ENCODE results near the gene NRCAM.
"Not testable (repeated sequence)": the region's sequence is repeated elsewhere in the genome, so short reads cannot be mapped to it uniquely, and the experiment has no call there.

NRCAM gene

DNA sequence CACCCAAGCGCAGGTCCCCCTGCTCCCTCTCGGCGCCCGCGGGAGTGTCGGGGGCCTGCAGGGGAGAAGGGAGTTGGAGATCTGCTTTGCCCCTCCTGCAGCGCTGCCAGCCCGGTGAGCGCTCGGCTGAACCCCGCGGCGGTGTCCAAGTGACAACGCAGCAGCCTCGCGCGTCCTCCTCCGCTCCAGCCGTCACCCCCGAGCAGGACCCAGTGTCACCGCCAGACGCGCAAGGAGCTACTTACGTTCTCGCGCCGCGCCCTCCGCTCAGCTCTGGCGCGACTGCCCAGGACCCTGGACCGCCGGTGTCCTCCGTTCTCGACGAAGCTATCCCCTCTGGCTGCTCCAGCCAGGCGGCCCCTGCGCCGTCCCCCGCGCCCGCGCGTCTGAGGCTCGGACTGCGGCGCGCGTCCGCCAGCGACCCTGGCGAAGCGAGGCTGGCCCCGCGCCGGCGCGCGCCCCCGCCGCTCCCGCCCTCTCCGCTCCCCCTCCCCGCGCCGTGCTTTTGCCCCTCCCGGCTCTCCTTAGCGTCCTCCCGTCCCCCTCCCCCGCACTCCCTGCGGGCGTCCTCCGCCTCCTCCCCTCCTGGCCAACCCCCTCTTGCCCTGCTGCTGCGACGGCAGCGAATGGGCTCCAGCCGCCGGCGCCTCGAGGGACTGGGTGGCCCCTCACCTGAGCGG, at the start of gene NRCAM:
TSS of gene NRCAM (minus strand) at position 439 of the 680 bp plus-strand sequence. CDS start 216,372 bp downstream, outside the sequence.
- no peak for DNase-seq (ENCODE audit: low read depth in 1 of 2, low spot score in 1 of 2)

DNA sequence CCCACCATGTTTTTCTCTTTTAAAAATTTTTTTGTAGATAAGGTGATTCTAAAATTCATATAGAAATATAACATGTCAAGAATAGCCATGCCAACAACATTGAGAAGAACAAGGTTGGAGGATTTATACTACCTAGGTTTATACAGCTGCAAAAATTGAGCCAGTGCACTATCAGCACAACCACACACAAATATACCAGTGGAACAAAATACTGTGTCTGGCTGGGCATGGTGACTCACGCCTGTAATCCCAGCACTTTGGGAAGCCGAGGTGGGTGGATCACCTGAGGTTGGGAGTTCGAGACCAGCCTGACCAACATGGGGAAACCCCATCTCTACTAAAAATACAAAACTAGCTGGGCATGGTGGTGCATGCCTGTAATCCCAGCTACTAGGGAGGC, 48.3 kb upstream of the NRCAM start:
- DNase-seq (ENCODE audit: low read depth in 1 of 2, low spot score in 1 of 2), result not testable (repeated sequence)

DNA sequence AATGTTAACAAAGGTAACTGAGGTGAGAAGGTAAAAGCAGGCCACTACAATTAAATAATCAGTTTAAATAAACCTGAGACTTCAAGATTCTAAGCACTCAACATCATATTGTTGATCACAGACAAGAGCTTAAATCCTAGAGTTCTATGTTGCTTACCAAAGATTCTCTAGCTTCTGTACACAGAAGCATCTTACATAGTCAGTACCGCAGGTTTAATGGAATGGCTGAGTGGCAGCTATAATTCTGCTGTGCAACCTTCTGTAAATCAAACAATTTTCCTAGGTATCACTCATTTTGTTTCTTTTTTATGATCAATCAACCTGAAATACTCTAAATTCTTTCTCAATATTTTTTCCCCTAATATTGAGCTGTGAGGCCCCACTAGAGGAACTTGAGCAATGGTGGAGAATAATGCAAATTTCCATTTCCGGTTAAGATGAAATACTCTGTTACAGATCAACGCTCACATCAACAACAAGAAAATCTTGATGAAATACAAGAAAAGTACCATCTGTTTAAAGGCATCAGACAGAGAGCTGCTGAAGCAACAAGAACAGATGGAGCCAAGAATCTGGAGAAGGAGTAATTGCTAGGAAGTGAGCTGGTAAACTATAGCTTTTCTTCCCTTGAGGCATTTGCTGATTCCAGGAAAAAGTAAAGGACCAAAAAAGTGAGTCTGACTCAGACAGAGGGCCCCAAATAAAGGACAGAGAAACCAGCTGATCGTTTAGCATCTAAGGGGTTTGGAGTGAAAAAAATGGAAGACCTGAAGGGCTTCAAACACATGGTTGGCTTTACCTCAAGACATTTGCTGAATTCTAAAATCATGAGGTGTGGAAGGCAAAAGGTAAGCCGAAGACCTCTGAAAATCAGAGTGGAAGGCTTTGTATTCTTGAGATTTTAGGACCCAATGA, 47.1 kb upstream of the NRCAM start:
- no peak for DNase-seq (ENCODE audit: low read depth in 1 of 2, low spot score in 1 of 2)

DNA sequence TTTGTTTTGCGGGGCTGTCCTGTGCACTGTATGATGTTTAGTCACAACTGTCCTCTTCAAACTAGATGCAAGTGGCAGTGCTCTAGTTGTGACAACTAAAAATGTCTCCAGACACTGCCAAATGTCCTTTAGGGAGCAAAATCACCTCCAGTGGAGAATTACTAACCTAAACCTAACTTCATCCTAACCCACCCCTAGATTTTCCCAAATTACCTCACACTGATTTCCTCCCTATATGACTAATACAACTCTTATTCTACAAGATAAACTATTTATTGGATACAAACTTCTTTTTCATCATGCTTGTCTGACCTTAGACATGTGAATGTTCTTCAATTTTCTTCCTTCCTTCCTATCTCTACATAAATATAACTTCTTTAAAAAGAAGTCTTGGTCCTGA, 43.3 kb upstream of the NRCAM start:
- no peak for DNase-seq (ENCODE audit: low read depth in 1 of 2, low spot score in 1 of 2)

DNA sequence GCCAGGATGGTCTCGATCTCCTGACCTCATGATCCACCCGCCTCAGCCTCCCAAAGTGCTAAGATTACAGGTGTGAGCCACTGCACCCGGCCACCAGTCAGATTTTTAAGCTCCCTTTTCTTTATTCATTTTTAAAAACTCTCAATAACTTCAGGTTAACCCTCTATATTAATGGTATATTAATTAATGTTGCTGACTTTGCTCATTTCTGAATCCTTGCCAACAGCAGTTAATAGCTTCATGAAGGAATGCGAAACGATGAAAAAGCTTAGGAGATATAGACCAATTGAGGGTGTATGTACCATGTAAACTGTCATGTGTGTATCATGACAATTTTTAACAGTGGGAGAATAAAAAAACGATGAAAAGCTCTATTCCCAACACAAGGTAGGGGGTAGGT, 42.2 kb upstream of the NRCAM start:
- no peak for DNase-seq (ENCODE audit: low read depth in 1 of 2, low spot score in 1 of 2)

DNA sequence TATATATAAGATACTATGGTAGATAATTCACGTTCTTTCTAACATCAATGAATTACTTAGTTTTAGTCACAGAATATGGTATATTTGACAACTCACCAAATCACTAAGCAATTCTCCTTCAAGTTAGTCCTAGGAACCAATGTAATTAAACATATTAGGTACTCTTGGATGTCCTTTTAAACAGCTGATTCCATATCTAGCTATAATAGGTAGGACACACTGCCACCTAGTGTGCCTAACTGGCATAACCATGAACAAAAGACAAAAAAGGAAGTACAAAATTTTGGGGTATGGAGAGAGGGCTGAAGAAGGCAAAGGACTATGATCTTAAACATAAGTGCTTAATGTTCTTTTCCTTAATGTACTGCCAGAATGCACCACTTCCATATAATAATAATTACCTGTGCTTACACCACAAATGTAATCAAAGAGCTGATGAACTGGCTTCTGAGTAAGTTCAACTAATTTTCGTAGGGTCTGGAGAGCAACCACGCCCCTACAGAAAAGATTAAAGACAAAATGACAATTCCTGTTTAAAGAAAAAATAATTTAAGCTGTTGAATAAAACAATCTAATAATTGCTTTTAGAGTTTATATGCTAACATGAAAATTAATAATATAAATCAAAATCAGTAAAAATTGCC, 41.0 kb upstream of the NRCAM start:
- DNase-seq (ENCODE audit: low read depth in 1 of 2, low spot score in 1 of 2), result no peak

DNA sequence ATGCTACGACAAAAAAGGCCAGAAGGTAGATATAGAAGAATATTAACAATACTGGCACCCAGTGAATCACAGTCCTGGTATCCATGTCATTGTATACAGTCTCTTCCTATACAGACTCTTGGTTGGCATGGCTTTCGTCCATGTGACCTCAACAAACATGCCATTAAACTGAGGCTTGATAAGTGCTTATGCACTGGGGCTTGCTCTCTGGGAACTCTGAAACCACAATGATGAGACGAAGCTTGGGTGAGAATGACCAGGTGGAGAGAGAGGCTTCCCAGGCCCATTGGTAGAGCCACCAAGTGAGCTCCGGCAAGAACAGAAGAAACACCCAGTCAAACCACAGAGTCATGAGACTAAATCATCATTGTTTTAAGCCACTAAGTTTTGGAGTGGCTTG, 36.5 kb upstream of the NRCAM start:
- DNase-seq (ENCODE audit: low read depth in 1 of 2, low spot score in 1 of 2), result no peak

DNA sequence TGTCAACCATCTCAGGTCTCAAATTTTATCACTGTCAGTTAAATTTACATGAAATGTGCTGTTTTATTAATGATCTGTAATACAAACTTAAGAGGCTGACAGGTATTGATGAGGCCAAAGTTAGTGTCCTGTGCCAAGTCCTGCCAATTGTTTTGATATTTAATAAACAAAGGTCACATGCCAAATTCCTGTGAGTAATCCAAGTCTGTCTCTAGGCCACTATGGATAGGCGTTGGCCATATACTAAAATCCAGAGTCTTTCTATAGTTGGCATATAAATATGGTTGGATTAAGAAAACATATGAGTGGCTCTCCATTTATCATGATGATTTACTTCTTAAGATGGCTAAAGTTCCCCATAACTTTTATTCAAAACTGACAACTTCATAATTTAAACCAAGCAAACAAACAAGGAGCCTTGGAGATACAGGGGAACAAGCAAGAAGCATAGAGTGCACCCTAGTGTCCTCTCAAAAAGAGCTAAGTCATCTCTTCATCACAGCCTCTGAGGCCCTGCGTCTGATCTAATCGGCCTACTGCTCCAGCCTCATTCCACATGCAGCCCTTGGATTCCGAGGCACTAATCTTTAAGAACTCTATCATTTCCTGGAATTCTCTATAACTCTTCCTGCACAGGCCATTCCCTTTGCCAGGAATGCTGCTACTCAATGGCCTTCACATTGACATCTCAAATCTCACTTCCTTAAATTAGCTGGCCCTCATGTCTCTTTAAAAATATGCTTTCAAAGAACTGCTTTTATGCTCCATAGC, 32.7 kb upstream of the NRCAM start:
- DNase-seq (ENCODE audit: low read depth in 1 of 2, low spot score in 1 of 2), result no peak

DNA sequence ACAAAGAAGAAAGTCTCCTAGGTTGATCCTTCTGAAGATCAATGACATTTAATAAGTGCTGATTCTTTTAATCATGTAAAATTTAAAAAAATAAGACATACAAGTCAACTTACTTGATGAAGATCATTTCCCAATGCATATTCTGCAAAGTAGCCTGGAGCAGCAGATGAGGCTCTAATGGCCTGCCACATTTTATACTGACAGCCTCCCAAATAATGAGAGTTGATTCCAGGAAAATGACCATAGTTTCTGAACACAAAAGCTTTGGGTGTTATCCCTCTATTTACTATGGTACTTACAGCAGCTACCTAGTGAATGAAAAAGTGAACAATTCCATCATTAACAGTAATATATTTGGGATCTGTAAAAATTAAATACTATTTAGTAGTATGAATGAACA, 31.4 kb upstream of the NRCAM start:
- no peak for DNase-seq (ENCODE audit: low read depth in 1 of 2, low spot score in 1 of 2)

DNA sequence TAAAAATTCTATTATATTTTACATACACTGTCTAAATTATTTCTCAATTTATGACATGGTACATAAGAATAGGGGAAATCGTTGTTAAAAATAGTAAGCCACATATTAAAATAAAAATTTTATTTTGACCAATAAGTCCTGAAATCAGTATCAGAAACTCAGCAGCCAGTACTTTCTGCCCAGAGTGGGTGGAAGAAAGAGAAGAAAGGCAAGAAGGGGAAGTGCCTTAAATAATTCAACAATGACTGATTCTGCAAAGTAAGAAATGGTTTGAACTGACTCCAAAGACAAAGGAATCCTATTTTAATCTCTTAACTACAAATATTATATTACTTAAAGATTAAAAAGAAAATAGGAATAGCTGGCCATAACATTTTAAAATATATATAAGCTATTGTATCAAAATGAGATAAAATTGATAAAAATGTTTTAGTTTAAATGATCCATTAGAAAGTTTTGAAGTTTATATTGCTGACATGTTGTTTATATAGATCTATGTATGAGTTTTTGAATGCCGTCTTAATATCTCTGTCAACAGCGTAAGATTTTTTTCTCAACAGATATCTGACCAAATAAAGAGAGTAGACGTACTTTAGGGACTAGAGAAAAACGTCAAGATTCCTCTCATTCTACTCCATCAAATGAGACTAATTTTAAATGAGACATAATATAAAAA, 30.2 kb upstream of the NRCAM start:
- DNase-seq (ENCODE audit: low read depth in 1 of 2, low spot score in 1 of 2), result no peak

DNA sequence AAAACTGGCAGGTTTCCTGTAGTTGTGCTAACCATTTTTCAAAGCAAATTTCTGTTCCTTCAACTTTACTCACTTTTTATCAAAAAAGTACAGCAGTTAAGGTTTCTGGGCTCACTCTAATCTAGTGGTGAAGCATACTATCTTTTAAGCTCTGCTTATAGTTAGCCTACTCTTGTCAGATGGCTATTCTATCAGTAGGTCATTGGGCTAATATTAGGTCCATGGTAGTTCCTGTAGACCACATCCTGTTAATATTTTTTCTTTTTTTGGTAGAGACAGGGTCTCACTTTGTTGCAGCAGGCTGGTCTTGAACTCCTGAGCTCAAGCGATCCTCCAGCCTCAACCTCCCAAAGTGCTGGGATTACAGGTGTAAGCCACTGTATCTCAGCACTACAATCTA, 27.9 kb upstream of the NRCAM start:
- DNase-seq (ENCODE audit: low read depth in 1 of 2, low spot score in 1 of 2), result no peak

DNA sequence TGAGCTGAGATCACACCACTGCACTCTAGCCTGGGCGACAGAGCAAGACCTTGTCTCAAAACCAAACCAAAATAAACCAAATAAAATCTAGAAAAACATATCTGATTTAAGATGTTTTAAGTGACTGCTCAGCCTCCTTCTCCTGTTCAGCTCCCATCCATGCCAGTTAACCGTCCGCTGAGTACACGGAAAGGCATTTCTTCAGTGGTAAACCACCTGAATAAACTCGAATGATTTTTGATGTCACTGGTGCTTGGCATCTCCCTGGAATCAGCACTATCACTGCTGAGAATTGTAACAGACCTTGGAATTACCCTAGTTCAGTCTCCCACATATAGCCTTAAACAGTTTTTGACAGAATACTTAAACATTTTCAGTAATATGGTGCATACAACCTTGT, 24.1 kb upstream of the NRCAM start:
- DNase-seq (ENCODE audit: low read depth in 1 of 2, low spot score in 1 of 2), result no peak

DNA sequence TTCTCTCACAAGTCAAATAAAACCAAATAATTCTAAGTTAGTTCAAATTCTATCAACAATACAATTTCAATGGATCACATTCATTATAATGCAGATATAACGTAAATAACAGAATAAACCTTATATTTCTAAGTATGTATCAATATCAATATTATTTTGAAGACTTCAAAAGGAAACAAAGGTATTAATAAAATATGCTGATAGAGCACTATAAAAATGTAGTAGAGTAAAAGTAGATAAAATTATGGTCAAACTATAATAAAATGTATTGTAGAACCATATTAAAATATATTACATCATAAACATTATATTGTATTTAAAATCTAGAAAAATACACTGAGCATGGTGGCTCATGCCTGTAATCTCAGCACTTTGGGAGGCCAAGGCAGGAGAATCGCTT, 23.5 kb upstream of the NRCAM start:
- no peak for DNase-seq (ENCODE audit: low read depth in 1 of 2, low spot score in 1 of 2)

DNA sequence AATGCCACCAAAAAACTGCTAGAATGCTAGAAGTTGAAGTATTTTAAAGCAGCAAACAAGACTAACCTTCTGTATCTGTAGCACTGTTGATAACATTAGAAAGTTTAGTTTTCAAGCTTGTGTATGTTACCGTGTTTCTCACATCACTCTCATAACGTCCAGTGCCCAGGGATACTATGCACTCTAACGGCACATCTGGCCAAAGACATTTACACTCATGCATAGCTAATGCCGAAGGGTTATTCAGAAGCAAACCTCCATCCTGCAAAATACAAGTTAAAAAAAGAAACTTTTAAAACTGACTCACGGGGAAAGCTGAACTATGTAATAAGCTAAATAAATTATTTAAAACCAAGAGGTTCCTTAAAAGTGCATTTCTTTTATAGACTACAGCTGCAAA, 22.9 kb upstream of the NRCAM start:
- no peak for DNase-seq (ENCODE audit: low read depth in 1 of 2, low spot score in 1 of 2)

DNA sequence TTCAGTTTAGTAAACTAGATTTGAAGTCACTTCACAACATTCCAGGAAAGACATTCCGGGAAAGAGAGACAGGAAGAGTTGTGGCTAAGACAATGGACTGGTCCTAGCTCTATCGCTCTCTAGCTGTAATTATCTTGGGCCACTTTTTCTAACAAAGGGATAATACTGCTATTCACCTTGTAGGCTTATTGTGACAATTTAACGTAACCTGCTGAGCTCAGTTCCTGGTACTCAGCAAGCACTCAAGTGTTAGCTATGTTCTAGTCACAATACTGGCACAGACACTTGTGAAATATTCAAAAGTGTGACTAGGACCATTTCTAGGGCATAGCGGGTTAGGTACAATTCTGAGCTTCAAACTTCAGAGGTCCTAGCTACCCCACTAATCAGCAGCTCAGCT, 12.0 kb upstream of the NRCAM start:
- no peak for DNase-seq (ENCODE audit: low read depth in 1 of 2, low spot score in 1 of 2)

DNA sequence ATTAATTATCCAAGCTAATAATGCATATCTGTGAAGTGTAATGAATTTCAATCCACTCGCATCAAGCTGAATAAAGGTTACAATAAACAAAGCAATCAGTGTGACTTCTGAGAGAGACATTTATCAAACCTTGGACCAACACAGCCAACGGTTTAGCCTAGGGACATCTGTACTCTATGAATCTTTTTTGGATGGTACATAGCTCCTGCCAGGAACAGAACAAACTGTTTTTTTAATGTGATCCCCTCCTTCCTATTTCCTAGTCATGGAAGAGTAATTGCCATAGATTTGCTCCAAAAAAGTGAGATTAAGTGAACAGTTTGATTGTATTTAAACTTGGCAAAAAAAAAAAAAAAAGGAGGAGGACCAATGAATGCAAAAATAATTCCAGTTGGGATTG, 11.2 kb upstream of the NRCAM start:
- DNase-seq (ENCODE audit: low read depth in 1 of 2, low spot score in 1 of 2), result no peak

DNA sequence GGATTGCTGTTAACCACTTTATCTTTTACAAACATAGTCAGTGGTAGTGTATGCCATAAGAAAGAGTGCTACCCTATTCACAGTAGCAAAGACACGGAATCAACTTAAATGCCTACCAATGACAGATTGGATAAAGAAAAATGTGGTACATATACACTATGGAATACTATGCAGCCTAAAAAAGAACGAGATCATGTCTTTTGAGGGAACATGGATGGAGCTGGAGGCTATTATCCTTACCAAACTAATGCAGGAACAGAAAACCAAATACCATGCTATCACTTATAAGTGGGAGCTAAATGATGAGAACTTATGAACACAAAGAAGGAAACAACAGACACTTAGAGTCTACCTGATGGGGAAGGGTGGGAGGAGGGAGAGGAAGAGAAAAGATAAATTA, 10.1 kb upstream of the NRCAM start:
- DNase-seq (ENCODE audit: low read depth in 1 of 2, low spot score in 1 of 2), result not testable (repeated sequence)

DNA sequence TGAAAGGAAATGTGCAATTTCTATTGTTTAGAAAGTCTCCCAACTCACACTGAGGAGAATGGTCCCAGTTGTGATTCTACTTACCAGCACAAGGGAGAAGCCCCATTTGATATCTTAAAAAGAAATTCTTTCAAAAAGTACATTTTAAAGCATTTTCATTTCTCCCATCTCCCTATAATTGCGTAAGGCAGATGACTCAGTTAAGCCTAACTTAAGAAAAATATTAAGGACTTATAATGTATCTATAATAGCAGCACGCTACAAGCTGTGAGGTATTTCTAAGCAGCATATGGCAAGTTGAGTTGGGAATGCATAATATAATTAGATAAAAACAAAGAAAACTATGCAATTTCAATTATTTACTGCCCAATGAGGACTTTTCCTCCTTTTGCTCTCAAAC, 8.5 kb upstream of the NRCAM start:
- no peak for DNase-seq (ENCODE audit: low read depth in 1 of 2, low spot score in 1 of 2)

DNA sequence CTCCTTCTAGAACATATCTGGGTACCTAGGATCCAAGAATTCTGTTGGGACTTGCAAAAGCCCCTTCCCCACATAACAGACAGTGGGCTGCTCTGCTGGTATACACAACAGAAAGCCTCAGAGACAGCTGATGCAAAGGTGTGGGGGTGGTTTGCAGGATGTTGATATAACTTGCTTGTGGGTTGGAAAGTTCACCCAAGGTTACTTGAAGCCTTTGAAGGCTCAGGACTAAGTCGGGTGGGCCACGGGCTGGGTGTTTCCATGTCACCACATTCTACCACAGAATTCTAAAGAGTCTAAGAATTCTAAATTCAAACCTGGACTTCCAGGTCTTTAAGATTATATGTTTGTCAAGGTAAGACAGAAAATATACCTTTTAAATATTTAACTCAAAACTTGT, 7.4 kb upstream of the NRCAM start:
- no peak for DNase-seq (ENCODE audit: low read depth in 1 of 2, low spot score in 1 of 2)

DNA sequence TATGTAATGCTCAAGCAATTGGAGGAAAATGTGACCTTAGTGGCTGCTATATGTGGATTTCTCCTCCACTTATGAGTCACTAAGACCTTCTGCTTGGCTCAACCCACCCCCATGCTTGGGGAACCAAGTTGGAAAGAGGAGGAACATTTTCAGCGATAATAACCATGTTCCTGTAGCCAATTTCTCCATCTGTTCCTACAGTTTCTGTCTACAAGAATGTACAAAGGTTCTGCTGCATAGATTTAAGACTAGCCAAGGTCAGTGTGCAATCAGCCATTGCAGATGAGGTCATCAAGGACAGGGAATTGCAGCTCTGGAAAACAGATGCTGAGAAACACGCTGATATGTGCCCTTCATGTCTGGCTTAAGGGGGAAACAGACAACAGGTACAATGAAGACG, 5.6 kb upstream of the NRCAM start:
- DNase-seq (ENCODE audit: low read depth in 1 of 2, low spot score in 1 of 2), result no peak

DNA sequence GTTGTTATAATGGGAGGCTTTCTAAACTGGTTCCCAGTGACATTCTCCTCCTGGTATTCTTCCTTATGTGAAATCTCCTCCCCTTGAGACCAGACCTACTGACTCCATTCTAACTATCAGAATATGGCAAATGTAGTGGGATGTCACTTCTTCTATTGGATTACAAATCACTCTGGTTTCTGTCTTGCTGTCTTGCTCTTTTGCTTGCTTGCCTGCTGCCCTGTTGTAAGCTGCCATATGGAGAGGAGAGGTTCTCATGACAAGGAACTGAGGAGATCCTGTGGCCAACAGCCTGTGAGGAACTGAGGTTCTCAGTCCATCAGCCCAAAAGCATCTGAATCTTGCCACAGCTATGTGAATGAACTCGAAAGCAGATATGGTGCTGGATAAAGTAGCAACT, 4.7 kb upstream of the NRCAM start:
- no peak for DNase-seq (ENCODE audit: low read depth in 1 of 2, low spot score in 1 of 2)
